Activated CD8-positive, alpha-beta T cell treated with anti-CD3 and anti-CD28 coated beads, Interleukin-2, amount 10 ng/mL, durations not matched to agents 7 days and 5 days (primary cell): ENCODE data around the gene RPL39L. TPM values are rescaled to one million over a fixed set of nuclear protein-coding genes. Genes with fewer than 3 reads are reported as not detected.
A peak's percentile ranks its signal among the peaks of the same experiment; 100 is the strongest.
"Not testable (repeated sequence)": the region's sequence is repeated elsewhere in the genome, so short reads cannot be mapped to it uniquely, and the experiment has no call there.

Experiments used
- ATAC-seq: fragments of 150-1000 bp; cut with Tn5 transposase; one replicate; pipeline ENCODE4 v1.10.0; 2021; ENCODE audit warnings: moderate library complexity
- CTCF ChIA-PET: fragments of 350-600 bp; sonication (Branson Sonifier 250); formaldehyde crosslinking; loops from one replicate; lab custom pipeline; 2021; ENCODE audit warnings: antibody characterized with exemption; lab: Charles Lee
- POLR2A ChIA-PET: fragments of 350-600 bp; sonication (Branson Sonifier 250); formaldehyde crosslinking; loops from one replicate; lab custom pipeline; 2021; ENCODE audit warnings: antibody characterized with exemption; lab: Charles Lee
- DNase-seq: peaks from one replicate; pipeline ENCODE4 v3.0.0-alpha.2; 2020
- H3K27ac Mint-ChIP-seq: one replicate; pipeline ENCODE4 v1.8.0; 2021; ENCODE audit warnings: mild to moderate bottlenecking, mixed read lengths
- H3K27me3 Mint-ChIP-seq: one replicate; pipeline ENCODE4 v1.8.0; 2021; ENCODE audit warnings: low read depth, mixed read lengths
- H3K36me3 Mint-ChIP-seq: one replicate; pipeline ENCODE4 v1.8.0; 2021; ENCODE audit warnings: low read depth, mixed read lengths
- H3K4me1 Mint-ChIP-seq: one replicate; pipeline ENCODE4 v1.8.0; 2021; ENCODE audit warnings: low read depth, mixed read lengths
- H3K4me3 Mint-ChIP-seq: one replicate; pipeline ENCODE4 v1.8.0; 2021; ENCODE audit warnings: mild to moderate bottlenecking, mixed read lengths
- H3K9me3 Mint-ChIP-seq: one replicate; pipeline ENCODE4 v1.8.0; 2022; ENCODE audit warnings: mixed read lengths; ENCODE audit not compliant: insufficient read depth
- total RNA-seq, 2 experiments: library from RNA; stranded (reverse); gene quantifications; one replicate each; pipeline ENCODE4 v1.2.3, GENCODE V29; 2021

RPL39L gene
- total RNA-seq, 2 experiments from 2014 or later = 21.1 to 23.5 TPM

- peaks cover 37% of the 10 kb centered on the region for H3K4me1 Mint-ChIP-seq
- no peak overlapping the region for H3K27ac Mint-ChIP-seq
- ATAC-seq = no peak
- H3K4me3 Mint-ChIP-seq = no peak overlapping the region
- DNase-seq = no peak
- ChIA-PET POLR2A (no interaction called here), CTCF (interaction anchor here (1.4 to 8.9 kb wide), 2 partner anchors 23 to 28 kb away, joined by 5 to 100 read pairs; no protein-coding TSS in a partner anchor)
- no peaks in the 10 kb centered on the region for H3K27me3 Mint-ChIP-seq
- peaks cover 14% of the 10 kb centered on the region for H3K9me3 Mint-ChIP-seq
- peaks cover 56% of the 10 kb centered on the region for H3K36me3 Mint-ChIP-seq
These were observed 2.4 kb downstream of the RPL39L start for GRCh38 chr3:187136936-187137335.

GRCh38 chr3:187136337-187136736 lies 3.0 kb downstream of the RPL39L start:
- no peaks in the 10 kb centered on the region for H3K27me3 Mint-ChIP-seq
- peaks cover 10% of the 10 kb centered on the region for H3K9me3 Mint-ChIP-seq
- no peak for DNase-seq
- ATAC-seq = no peak
- POLR2A ChIA-PET = no interaction called here
- H3K4me1 Mint-ChIP-seq = peaks cover 39% of the 10 kb centered on the region
- no peak overlapping the region for H3K4me3 Mint-ChIP-seq
- no peak overlapping the region for H3K27ac Mint-ChIP-seq
- CTCF ChIA-PET = interaction anchor here (1.4 to 8.9 kb wide), 3 partner anchors 14 to 29 kb away, joined by 5 to 100 read pairs (median 11); no protein-coding TSS in a partner anchor
- H3K36me3 Mint-ChIP-seq = peaks cover 56% of the 10 kb centered on the region

GRCh38 chr3:187135172-187135690 lies 4.1 kb downstream of the RPL39L start:
- peaks cover 10% of the 10 kb centered on the region for H3K9me3 Mint-ChIP-seq
- ATAC-seq, H3K27ac Mint-ChIP-seq, DNase-seq, H3K4me3 Mint-ChIP-seq, H3K27me3 Mint-ChIP-seq, POLR2A ChIA-PET: not testable (repeated sequence)
- H3K36me3 Mint-ChIP-seq = peaks cover 64% of the 10 kb centered on the region
- peaks cover 50% of the 10 kb centered on the region for H3K4me1 Mint-ChIP-seq
- CTCF ChIA-PET = interaction anchor here (1.2 to 8.9 kb wide), 3 partner anchors 15 to 30 kb away, joined by 3 to 100 read pairs (median 11); no protein-coding TSS in a partner anchor

DNA sequence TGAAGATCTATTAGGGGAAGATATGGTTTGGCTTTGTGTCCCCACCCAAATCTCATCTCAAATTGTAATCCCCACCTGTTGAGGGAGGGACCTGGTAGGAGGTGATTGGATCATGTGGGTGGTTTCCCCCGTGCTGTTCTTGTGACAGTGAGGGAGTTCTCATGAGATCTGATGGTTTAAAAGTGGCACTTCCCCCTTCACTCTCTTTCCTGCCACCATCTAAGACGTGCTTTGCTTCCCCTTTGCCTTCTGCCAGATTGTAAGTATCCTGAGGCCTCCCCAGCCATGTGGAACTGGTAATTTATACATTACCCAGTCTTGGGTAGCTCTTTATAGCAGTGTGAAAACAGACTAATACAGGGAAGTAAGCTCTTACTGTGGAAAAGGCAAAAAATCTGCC lies 6.1 kb downstream of the RPL39L start:
- DNase-seq, H3K27me3 Mint-ChIP-seq, ATAC-seq, H3K27ac Mint-ChIP-seq, H3K4me3 Mint-ChIP-seq, POLR2A ChIA-PET: not testable (repeated sequence)
- H3K4me1 Mint-ChIP-seq = peaks cover 44% of the 10 kb centered on the region
- peaks cover 19% of the 10 kb centered on the region for H3K9me3 Mint-ChIP-seq
- CTCF ChIA-PET = interaction anchor here (1.1 to 2.5 kb wide), 3 partner anchors 18 to 187 kb away, joined by 4 to 14 read pairs (median 11); no protein-coding TSS in a partner anchor
- peaks cover 71% of the 10 kb centered on the region for H3K36me3 Mint-ChIP-seq

DNA sequence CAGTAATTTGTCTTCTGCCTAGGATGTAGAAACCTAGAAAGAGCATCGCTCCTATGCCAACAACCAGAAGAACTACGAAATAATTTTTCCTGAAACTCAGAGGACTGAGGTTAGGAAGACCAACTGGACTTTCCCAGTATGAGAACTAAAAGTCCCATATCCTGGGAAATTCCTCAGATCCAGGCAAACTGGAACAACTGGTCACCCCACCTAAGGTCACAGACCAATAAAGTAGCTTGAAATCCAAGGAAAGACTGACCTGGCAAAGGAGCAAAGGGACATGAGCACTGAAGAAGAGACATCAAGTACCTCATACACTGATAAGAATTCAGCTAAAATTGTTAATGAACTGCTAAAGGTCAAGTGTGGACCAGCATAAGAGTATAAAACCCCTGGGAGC lies 6.6 kb downstream of the RPL39L start:
- DNase-seq = no peak
- CTCF ChIA-PET = interaction anchor here (1.1 to 2.5 kb wide), 4 partner anchors 18 to 187 kb away, joined by 4 to 14 read pairs (median 10); no protein-coding TSS in a partner anchor
- H3K9me3 Mint-ChIP-seq = peaks cover 22% of the 10 kb centered on the region
- no peak overlapping the region for H3K4me3 Mint-ChIP-seq
- peaks cover 43% of the 10 kb centered on the region for H3K4me1 Mint-ChIP-seq
- no peak for ATAC-seq
- no peaks in the 10 kb centered on the region for H3K27me3 Mint-ChIP-seq
- peaks cover 74% of the 10 kb centered on the region for H3K36me3 Mint-ChIP-seq
- POLR2A ChIA-PET = no interaction called here
- H3K27ac Mint-ChIP-seq = no peak overlapping the region

- H3K27ac Mint-ChIP-seq = no peak overlapping the region
- ATAC-seq = no peak
- ChIA-PET POLR2A (interaction anchor here (1.3 kb wide), 1 partner anchor 348 kb away, joined by 3 read pairs; no protein-coding TSS in a partner anchor), CTCF (interaction anchor here (0.7 to 5.0 kb wide), 6 partner anchors 8 to 310 kb away, joined by 3 to 70 read pairs (median 10); partner anchors contain the start of gene RPL39L)
- peaks cover 77% of the 10 kb centered on the region for H3K36me3 Mint-ChIP-seq
- no peak for DNase-seq
- peaks cover 43% of the 10 kb centered on the region for H3K4me1 Mint-ChIP-seq
- peaks cover 24% of the 10 kb centered on the region for H3K9me3 Mint-ChIP-seq
- no peak overlapping the region for H3K4me3 Mint-ChIP-seq
- no peaks in the 10 kb centered on the region for H3K27me3 Mint-ChIP-seq
These were observed 7.3 kb downstream of the RPL39L start for GRCh38 chr3:187131981-187132380.

- Mint-ChIP-seq H3K27ac (peak overlapping the region; percentile 94), H3K4me1 (peaks cover 38% of the 10 kb centered on the region), H3K9me3 (peaks cover 17% of the 10 kb centered on the region), H3K36me3 (peaks cover 73% of the 10 kb centered on the region), H3K27me3 (no peaks in the 10 kb centered on the region), H3K4me3 (peak overlapping the region; percentile 65)
- ChIA-PET POLR2A (interaction anchor here (1.3 to 3.4 kb wide), 2 partner anchors 9 to 346 kb away, joined by 3 to 19 read pairs; partner anchors contain the start of gene RPL39L), CTCF (interaction anchor here (1.4 to 5.0 kb wide), 4 partner anchors 10 to 309 kb away, joined by 3 to 70 read pairs (median 16); partner anchors contain the start of gene RPL39L)
- ATAC-seq (peak; percentile 99), DNase-seq (peak; percentile 64)
These were observed 8.8 kb downstream of the RPL39L start for GRCh38 chr3:187130346-187131066.

GRCh38 chr3:187125319-187126031 lies 13.8 kb downstream of the RPL39L start:
- no peak for ATAC-seq

GRCh38 chr3:187122261-187122660 lies 17.0 kb downstream of the RPL39L start:
- CTCF ChIA-PET = interaction anchor here (0.8 to 4.0 kb wide), 6 partner anchors 9 to 273 kb away, joined by 3 to 20 read pairs (median 10); partner anchors contain the start of gene RPL39L
- Mint-ChIP-seq H3K27me3 (no peaks in the 10 kb centered on the region), H3K9me3 (no peaks in the 10 kb centered on the region), H3K27ac (no peak overlapping the region), H3K4me3 (no peak overlapping the region), H3K36me3 (peaks cover 14% of the 10 kb centered on the region), H3K4me1 (peaks cover 8% of the 10 kb centered on the region)
- DNase-seq = no peak
- ATAC-seq = no peak
- POLR2A ChIA-PET = interaction anchor here (2.0 kb wide), 1 partner anchor 17 kb away, joined by 4 read pairs; the partner anchor contains the start of gene RPL39L

More at GRCh38 chr3:187125319-187126031, 13.8 kb downstream of the RPL39L start:
- Mint-ChIP-seq H3K36me3 (peaks cover 38% of the 10 kb centered on the region), H3K4me3 (no peak overlapping the region), H3K27me3 (no peaks in the 10 kb centered on the region), H3K9me3 (peaks cover 14% of the 10 kb centered on the region), H3K4me1 (peaks cover 21% of the 10 kb centered on the region), H3K27ac (no peak overlapping the region)
- DNase-seq = no peak
- ChIA-PET POLR2A (no interaction called here), CTCF (interaction anchor here (1.0 to 4.0 kb wide), 5 partner anchors 10 to 292 kb away, joined by 3 to 19 read pairs (median 7); partner anchors contain the start of gene RPL39L)

- Mint-ChIP-seq H3K27ac (no peak overlapping the region), H3K27me3 (no peaks in the 10 kb centered on the region), H3K4me3 (no peak overlapping the region), H3K9me3 (no peaks in the 10 kb centered on the region), H3K36me3 (peaks cover 6% of the 10 kb centered on the region), H3K4me1 (peaks cover 4% of the 10 kb centered on the region)
- ChIA-PET CTCF (interaction anchor here (1.0 to 1.2 kb wide), 4 partner anchors 19 to 31 kb away, joined by 3 to 6 read pairs (median 3); partner anchors contain the start of gene RPL39L), POLR2A (interaction anchor here (2.0 kb wide), 1 partner anchor 19 kb away, joined by 4 read pairs; the partner anchor contains the start of gene RPL39L)
- DNase-seq (no peak), ATAC-seq (no peak)
These were observed 19.0 kb downstream of the RPL39L start for GRCh38 chr3:187120326-187120725.

DNA sequence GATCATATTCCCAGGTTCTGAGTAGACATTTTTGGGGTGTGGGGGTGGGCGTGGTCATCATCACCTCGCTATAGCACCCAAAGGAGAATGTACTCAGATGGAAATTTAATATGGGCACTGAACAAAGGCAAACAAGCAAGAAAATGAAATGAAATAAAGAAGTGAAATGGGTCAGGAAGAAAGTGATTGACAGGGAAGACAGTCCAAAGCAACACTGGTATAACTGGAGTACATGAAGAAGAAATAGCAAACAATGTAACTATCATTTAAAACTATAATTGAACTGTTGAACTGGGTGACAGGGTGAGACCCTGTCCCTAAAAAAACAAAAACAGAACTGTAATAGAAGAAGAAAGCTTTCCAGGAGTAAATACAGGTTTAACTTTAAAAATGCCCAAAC lies 24.8 kb downstream of the RPL39L start:
- ChIA-PET CTCF (interaction anchor here (1.0 to 5.0 kb wide), 13 partner anchors 9 to 269 kb away, joined by 4 to 176 read pairs (median 14); partner anchors contain the start of gene RPL39L), POLR2A (interaction anchor here (0.6 to 1.5 kb wide), 2 partner anchors 25 to 110 kb away, joined by 4 to 6 read pairs; partner anchors contain the start of gene RPL39L)
- Mint-ChIP-seq H3K36me3 (no peaks in the 10 kb centered on the region), H3K27ac (no peak overlapping the region), H3K9me3 (no peaks in the 10 kb centered on the region), H3K27me3 (no peaks in the 10 kb centered on the region), H3K4me3 (no peak overlapping the region), H3K4me1 (peaks cover 9% of the 10 kb centered on the region)
- no peak for ATAC-seq
- no peak for DNase-seq
